Left ventricle myocardium superior (tissue), 1 donor: ENCODE results near the gene PTH2. TPM values are rescaled to one million over a fixed set of nuclear protein-coding genes. Genes with fewer than 3 reads are reported as not detected.

Experiments used
- ATAC-seq: fragments of 200-7000 bp; cut with Tn5 transposase; one replicate; pipeline ENCODE4 v1.9.1; 2020; ENCODE audit warnings: mild to moderate bottlenecking, moderate library complexity
- DNase-seq: peaks from one replicate; pipeline ENCODE4 v3.0.0-alpha.2; 2020
- intact Hi-C: fragments of 100-400 bp; cut with micrococcal nuclease; formaldehyde crosslinking; loops from one replicate; pipeline ENCODE4 v1.11.0; 2022
- total RNA-seq: library from RNA; stranded (reverse); fragmentation: NEBNext Ultra II Directional; extraction: Animal tissue kit (Norgen Biotek cat#: 25700); gene quantifications from one replicate; pipeline ENCODE4 v1.2.1, GENCODE V29; 2021
- donor health status: DM: no; HTN: yes; CAD: no; lungs with severe emphysema.

Gene PTH2
- total RNA-seq, 1 donor from 2014 or later = not detected

DNA sequence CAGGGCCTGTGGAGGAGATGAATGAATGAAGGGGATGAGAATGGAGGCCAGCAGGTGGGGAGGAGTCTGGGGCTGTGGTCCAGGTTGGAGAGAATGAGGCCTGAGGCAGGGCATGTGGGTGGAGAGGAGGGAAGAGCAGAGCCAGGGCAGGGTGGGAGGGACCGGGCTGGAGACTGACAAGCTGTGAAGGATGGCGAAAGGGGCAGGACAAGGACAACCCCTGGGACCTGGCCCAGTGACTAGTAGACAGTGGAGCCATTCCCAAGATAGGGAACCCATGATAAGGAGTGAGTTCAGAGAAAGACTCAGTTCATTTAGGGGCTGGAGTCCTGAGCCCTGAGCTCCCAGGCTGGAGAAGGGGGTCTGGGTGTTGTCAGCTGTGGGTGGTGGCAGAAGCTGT, 3.0 kb downstream of the PTH2 start:
- intact Hi-C loops = no loop called here
- no peak for ATAC-seq

DNA sequence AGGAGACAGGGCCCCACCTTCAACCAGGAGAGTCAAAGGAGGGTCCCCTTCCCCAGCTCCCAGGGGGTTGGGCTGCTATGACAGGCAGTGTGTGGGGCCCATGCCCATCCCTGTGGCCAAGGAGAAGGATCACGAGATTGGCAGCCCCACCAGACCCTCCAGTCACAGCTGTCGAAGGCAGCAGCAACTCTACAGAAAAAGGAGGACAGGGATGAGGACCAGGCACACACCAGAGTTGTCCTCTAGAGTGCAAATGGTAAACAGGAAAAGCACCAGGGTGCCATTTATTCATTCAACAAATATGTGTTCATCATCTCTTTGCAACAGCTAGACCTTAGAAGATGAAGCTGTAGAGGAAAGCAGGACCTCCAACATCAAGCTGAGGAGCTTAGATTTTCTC, 4.1 kb downstream of the PTH2 start:
- intact Hi-C loops = no loop called here

More for the DNA sequence above, 3.0 kb downstream of the PTH2 start:
- DNase-seq = no peak

DNA sequence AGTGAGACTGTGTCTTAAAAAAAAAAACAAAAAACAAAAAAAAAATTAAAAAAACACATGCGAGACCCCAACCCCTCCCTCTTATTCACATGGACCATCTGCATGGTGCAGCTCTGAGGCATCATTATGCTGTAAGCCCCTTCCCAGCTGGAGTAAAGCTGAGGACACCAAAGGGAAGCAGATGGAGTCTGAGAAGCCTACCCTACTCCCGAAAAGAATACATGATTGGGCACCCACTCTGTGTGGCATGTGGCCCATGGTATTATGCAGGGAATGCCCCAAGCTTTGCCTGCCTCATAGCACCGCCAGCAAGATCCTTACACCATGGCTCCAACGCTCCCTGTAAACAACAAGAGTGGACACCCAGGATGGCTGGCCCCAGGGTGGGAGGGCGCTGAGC, 4.7 kb downstream of the PTH2 start:
- intact Hi-C loops = no loop called here
- ATAC-seq (no peak), DNase-seq (no peak)

More for the DNA sequence above, 4.1 kb downstream of the PTH2 start:
- ATAC-seq (no peak), DNase-seq (no peak)

DNA sequence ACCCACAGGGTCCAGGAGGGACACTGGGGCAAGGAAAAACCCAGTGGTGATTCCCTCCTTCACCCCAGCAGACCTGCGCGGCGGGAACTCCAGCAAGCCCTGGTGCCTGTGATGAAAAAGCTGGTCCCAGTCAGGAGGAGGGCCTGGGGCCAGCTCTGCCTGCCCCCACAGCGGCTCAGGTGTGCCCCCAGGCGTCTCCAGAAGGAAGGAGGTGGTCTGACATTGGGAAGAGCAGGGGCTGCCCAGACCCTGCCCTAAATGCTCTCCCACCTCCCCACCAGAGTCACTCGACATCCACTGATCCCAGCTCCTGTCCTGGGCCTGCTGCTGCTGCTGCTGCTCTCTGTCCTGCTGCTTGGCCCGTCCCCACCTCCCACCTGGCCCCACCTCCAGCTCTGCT, 6.2 kb downstream of the PTH2 start:
- DNase-seq = no peak
- ATAC-seq = no peak
- intact Hi-C loops = no loop called here

DNA sequence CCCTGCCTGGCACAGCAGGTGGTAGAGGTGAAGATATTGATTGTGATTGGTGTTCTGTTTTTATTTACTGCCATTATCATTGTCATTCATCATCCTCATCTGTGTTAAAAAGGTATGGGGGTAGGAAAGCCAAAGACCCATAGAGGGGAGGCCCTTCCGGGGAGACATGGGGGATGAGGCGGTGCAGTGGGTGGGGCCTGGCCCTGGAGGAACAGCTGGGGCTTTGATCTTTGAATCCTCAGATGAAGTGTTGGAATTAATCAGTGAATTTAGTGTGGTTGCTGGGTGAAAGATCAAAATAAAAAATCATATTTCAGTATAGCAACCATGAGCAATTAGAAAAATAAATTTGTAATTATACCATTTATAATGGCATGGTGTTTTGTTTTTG, 7.4 kb downstream of the PTH2 start:
- DNase-seq = no peak
- intact Hi-C loops = no loop called here
- no peak for ATAC-seq

DNA sequence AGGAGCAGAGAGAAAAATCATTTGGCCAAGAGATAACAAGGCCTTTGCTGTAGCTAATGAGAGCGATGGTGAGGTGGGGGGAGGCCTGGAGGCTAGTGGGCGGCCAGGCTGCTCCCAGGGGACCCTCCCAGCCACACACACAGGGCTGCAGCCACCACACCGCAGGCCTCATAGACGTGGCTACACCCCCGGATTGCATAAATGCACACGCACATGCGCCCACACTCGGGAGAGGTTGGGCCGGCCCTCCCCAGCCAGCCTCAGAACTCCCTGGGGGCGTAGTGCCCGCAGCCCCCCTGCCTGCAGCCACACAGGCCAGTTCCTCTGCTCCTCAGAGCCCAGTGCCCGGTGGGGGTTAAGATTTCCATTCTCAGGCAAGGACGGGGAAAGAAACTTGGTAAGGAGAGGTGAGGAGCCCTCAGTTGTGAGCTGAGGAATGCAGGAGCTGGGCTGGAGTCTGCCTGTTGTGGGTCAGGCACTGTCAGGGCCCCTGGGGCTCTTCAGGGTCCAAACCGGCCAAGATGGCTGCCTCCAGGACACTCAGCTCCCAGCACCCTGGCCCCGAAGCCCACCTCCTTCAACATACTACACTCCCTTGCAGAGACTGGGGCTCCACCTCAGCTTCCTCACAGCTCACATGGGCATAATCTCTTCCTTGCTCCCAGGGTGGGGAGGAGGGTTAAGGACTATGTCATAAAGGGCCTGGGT, 8.0 kb downstream of the PTH2 start:
- intact Hi-C loops = no loop called here
- ATAC-seq (no peak), DNase-seq (no peak)

DNA sequence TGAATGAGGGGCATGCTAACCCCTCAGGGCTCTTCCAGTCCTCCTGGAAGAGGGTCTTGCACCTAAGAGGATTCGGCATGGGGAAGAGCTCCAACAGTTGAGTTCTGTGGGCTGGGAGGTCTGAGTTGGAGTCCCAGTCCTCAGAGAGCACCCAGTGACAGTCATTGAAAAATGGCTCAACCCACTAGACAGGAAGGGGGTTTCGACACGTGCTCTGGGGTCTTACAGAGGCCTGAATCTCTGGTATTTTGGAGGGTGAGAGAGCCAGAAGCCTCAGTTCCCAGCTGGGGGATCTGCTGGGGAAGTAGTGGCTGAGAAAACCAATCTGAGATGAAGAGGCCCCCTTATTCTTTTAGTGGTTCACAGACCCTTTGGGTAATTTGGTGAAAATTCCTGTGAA, 9.0 kb downstream of the PTH2 start:
- intact Hi-C loops = no loop called here
- ATAC-seq = no peak
- DNase-seq = no peak

DNA sequence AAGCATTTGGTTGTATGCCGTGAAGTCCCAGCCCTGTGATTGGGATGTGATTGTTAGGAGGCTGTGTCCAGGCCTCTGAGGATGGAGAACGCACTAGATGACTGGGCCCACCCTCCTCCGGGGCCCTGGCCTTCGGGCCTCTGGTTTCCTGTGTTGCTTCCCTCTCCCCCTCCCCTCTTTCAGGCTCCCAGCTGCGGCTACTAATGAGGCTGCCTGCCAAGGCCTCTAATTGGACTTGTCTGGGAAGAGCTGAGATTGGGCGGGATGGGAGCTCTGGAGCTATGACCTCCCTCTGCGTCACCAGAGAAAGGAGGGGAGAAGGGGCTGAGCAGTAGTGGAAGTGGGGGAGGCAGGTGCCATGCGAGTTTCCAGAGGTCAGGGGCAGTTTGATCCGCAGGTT, 9.9 kb downstream of the PTH2 start:
- intact Hi-C loops = no loop called here
- ATAC-seq (peak; percentile 38), DNase-seq (no peak)

DNA sequence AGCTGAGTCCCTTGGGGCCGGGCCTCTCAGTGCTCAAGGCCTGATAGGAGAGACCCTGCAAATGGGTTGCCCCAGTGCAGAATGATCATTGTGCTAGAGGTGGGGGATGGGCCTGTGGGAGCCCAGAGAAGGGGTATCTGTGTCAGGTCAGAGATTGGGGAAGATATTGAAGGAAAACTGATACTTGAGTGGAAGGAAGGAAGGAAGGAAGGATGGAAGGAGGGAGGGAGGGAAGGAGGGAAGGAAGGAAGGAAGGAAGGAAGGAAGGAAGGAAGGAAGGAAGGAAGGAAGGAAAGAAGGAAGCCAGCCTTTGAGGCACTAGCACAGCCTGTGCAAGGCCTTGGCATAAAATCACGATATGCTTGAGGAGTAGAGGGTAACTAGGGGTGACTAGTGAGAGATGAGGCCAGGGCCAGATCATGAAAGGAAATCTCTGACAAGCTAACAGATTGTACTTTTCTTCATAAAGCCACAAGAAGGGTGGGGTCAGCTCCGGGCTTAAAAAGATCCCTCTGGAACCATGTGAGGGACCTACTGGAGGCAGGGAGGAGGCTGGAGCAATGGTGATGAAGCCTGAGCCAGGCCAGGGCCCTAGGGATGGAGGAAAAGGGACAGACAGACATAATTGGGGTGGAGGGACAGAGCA, 11.4 kb downstream of the PTH2 start:
- no peak for ATAC-seq
- intact Hi-C loops = no loop called here

DNA sequence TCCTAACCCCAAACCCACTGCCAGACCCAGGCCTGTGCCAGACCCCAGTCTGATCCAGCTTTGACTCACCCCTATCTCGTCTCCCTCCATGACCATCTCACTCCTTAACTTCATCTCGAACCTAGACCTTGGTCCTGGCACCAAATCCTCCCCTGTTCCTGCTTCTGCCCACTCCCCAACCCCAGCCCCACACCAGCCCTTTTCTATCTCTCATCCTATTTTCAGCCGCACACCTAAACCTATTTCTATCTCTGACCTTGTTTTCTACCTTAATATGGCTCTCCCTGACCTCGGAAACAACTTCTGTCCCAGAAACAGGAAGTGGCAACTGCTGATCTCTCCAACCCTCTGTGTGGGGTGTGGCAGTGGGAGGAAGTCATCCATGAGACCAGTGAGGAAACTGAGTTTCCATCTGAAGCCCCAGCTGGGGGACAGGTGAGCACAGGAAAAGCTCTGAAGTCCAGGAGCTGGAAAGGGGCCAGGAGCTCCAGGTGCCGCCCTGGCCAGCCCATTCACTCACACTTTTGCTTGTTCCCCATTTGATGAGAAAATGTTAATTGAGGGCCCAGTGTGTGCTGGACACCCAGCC, 13.7 kb downstream of the PTH2 start:
- intact Hi-C loops = no loop called here
- ATAC-seq = no peak
- no peak for DNase-seq

More for the DNA sequence above, 11.4 kb downstream of the PTH2 start:
- no peak for DNase-seq

DNA sequence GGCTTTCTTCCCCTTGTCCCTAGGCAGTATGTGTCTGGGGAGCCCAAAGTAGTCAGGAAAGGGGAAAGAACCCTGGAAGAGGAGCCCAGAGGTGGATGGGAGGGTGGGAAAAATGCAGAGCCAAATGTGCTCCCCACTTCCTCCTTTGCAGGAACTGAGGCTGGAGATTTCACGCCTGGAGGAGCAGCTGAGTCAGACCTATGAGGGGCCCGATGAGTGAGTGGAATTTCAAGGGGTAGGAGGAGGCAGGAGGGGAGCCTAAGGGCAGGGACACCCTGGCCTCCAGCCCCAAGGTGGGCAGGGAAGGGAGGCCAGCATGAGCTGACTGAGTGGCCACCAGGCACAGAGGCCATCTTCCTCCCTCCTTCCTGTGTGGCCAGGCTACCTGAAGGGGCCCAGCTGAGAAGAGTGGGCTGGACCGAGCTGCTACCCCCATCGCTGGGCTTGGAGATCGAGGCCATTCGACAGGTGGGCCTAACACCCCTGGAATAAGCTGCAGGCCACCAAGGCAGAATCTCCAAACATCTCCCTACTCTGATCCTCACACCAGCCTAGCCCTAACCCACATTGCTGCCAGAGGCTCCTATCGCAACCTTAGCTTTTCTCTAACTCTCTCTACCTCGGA, 14.3 kb downstream of the PTH2 start:
- ATAC-seq = no peak
- intact Hi-C loops = no loop called here
- no peak for DNase-seq

DNA sequence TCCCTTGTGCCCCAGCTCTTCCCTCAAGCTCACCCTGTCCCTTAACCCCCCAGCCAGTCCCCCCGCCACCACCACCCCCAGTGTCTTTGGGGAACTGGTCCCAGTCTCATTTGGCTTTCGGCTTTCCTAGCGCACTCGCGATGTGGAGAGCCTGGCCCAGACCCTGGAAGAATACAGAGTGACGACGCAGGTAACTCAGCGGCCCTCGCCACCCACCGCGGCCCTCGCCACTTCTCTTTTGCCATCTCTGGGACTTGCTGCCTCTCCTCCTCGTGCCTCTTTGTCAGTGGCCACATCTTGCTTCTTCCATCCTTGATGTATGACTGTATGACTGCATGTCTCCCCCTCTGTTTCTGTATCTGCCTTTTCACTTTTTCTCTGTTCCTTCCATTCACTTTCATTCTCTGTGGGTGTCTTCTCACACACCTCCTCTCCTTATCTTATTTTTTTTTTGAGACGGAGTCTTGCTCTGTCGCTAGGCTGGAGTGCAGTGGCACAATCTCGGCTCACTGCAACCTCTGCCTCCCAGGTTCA, 15.7 kb downstream of the PTH2 start:
- intact Hi-C loops = no loop called here
- DNase-seq (no peak), ATAC-seq (no peak)

DNA sequence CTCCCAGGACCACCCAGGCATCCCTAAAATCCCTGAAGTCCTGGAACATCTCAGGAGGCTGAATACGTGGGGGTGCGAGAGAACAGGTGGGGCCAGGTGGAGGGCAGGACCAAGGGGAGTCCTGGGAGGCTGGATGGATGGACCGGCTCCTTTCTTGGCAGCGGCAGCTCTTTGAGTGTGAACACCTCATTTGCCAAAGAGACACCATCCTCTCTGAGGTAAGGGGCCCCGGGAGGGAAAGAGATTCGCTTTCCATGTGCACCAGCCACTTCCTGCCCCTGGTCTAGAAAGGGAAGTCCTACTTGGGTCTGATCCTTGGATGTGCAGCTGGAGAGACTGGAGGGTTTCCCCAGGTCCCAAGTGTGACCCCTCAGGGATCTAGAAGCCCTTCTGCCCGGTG, 16.2 kb downstream of the PTH2 start:
- intact Hi-C loops = no loop called here
- DNase-seq (no peak), ATAC-seq (no peak)

DNA sequence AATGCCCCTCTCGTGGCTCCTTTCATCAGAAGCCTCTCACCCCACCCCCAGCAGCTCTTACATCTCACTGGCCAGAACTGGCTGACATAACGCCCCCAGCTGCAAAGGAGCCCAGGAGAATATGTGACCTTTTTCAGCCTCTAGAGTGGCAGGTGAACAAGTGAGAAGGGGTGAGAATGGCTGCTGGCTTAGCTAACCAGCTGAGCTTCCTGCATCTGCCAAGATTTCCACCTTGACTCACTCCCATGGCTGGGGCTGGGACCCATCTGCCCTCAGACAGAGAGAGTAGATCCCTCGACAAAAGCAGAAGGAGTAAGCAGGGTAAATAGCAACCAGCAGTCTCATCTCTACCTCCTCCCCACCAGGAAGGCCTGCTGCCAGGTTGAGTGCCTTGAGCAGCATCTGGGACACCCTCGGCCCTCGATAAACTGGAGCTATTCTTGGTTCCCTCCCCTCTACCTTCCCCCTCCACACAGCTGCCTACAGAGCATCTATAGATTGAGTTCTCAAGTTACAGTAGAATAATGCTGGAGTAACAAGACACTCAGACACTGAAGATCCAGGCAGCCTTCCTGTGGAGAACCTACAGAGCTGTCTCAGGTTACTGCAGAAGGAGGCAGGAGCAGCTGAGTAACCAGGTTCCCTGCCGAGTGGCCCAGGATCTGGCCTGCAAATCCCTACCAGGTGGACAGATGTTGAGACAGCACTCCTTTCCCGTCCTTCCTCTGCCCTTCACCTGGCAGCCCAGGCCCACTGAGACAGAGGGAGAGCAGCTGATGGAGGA, 19.6 kb downstream of the PTH2 start:
- DNase-seq (no peak), ATAC-seq (no peak)
- intact Hi-C loops = no loop called here

DNA sequence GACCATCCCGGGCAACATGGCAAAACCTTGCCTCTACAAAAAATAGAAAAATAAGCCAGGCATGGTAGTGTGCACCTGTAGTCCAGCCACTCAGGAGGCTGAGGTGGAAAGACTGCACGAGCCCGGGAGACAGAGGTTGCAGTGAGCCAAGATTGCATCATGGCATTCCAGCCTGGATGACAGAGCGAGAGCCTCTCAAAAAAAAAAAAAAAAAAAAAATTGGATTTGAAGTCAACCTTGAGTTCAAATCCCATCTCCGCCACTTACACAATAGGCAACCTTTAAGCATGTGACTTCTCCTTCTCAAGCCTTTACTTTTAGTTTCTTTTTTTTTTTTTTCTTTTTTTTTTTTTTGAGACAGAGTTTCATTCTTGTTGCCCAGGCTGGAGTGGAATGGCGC, 23.2 kb downstream of the PTH2 start:
- DNase-seq = no peak
- ATAC-seq = no peak
- intact Hi-C loops = no loop called here

DNA sequence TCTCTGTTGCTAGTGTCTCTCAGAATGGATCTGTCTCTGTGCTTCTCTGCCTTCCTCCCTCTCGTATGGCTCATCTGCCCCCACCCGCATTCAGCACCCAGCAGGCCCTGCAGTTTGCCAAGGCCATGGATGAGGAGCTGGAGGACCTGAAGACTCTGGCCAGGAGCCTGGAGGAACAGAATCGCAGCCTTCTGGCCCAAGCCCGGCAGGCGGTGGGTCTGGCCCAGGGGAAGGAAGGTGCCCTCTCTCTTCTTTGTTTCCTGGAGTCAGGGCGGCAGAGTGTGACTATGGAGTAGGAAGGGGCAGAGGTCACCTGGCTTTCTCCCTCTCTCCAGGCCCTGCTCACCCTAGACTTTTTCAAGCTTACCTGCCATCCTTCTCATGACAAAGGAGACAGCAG, 24.3 kb downstream of the PTH2 start:
- intact Hi-C loops = no loop called here
- no peak for DNase-seq
- no peak for ATAC-seq

DNA sequence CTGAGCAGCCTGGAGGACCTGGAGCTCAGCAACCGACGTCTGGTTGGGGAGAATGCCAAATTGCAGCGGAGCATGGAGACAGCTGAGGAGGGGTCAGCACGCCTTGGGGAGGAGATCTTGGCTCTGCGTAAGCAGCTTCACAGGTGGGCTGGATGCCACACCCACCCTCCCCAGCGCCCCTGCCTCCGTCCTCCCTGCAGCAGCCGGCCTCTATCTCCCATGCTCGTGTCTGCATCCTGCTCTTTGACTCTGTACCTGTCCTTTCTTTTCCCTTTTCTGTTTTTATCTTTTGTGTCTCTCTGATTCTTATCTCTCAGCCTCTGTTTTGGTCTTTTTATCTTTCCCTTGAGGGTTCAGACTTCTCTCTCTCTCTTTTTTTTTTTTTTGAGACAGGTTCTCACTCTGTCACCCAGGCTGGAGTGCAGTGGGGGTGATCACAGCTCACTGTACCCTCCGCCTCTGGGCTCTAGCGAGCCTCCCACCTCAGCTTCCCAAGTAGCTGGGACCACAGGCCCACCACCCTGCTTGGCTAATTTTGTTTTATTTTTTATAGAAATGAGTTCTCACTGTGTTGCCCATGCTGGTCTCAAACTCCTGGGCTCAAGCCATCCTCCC, 25.1 kb downstream of the PTH2 start:
- ATAC-seq = no peak
- intact Hi-C loops = no loop called here
- DNase-seq = no peak

DNA sequence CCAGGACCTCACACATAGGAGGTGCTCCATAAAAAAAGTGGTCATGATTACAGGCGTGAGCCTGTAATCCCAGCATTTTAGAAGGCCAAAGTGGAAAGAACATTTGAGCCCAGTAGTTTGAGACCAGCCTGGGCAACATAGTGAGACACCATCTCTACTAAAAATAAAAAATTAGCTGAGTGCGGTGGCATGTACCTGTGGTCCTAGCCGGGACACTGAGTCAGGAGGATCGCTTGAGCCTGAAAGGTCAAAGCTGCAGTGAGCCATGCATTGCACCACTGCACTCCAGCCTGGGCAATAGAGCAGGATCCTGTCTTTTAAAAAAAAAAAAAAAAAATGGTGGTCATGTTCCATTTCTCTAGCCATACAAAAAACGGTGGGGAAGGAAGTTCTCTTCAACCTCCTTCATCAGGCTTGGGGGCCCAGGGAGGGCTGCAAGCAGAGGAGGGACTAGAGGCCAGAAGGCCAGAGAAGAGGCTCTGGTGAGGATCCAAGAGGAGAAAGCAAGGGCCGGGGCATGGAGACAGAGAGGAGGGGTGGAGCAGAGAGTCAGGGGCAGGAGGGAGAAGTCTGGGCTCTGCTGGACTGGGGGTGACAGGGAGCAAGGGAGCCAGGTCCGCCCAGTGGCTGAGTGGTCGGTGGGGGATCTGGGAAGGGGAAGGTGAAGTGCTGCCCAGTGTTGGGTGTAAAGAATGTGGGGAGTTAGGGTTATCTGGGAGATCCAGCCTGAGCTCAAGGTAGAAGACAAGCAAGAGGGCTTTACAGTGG, 26.3 kb downstream of the PTH2 start:
- intact Hi-C loops = no loop called here
- ATAC-seq (no peak), DNase-seq (no peak)
